Jurkat, Clone E6-1 (cell line): ENCODE results near the gene UBAP1.
"Not testable (repeated sequence)": the region's sequence is repeated elsewhere in the genome, so short reads cannot be mapped to it uniquely, and the experiment has no call there.

ENCODE experiments used
- DNase-seq: peaks from one replicate; pipeline ENCODE4 v3.0.0-alpha.2; 2011; ENCODE audit warnings: low read depth, low spot score
- H3K4me3 ChIP-seq: 2 replicates; pipeline ENCODE4 v1.5.1; 2011; ENCODE audit warnings: mild to moderate bottlenecking, low read length, control low read depth, moderate library complexity

UBAP1 gene

DNA sequence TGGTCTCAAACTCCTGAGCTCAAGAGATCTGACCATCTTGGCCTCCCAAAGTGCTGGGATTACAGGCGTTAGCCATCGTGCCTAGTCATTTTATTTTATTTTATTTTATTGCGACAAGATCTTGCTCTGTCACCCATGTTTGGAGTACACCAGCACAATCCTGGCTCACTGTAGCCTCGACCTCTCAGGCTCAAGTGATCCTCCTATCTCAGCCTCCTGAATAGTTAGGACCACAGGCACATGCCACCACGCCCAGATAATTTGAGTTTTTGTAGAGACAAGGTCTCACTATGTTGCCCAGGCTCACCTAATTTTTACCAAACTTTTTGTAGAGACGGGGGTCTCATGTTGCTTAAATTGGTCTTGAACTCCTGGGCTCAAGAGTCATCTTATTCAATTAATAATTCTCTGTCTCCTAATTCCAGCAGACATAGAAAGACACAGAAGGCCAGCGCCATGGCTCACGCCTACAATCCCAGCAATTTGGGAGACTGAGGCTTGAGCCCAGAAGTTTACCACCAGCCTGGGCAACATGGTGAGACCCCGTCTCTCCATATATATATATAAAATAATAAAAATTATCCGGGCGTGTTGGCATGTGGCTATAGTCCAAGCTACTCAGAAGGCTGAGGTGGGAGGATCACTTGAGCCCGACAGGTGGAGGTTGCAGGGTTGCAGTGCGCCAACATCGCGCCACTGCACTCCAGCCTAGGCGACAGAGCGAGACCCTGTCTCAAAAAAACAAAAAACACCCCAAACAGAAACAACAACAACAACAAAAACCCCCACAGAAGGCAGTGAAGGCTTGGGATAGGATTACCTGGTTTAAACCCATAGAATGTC lies 1.0 kb upstream of the UBAP1 start:
- peak overlapping the region; percentile 99 for H3K4me3 ChIP-seq

GRCh38 chr9:34179213-34180136 lies 632 bp downstream of the UBAP1 start:
- no peak for DNase-seq
- peak overlapping the region; percentile 99 for H3K4me3 ChIP-seq

More for the DNA sequence above, 1.0 kb upstream of the UBAP1 start:
- no peak for DNase-seq

DNA sequence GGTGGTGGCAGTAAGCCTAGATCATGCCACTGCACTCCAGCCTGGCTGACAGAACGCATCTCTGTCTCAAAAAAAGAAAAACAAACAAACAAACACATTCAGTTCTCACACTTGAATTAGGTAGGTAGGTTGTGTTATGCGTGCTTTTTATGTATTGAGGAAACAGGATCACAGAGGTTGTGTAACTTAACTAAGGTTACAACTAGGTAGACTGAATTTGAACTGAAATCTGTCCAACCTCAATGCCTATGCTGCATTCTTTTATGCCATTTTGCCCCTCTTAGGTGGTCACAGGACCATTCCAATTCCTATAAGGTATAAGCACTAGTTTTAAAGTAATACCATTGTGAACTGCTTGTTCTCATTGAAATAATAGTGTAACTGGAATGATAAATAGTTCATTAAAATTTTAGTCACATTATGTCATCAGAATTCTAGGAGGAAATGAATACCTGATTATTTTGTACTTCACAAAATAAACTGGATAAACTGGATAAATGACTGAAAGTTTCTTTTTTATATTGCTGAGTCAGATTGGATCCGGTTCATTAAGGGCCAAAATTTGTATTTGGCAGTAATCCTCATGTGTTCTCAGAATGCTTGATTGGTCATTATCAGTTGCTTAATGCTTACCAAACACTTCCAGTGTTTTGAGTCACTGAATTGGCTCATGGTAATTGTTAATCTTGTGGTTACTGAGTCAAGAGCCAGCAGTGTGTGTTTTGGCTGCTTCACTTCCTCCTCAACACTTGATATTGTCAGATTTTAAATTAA lies 7.1 kb downstream of the UBAP1 start:
- DNase-seq, result no peak
- no peak overlapping the region for H3K4me3 ChIP-seq

- DNase-seq, result no peak
- no peak overlapping the region for H3K4me3 ChIP-seq
Observed at GRCh38 chr9:34187891-34188240, 9.0 kb downstream of the UBAP1 start.

- no peak for DNase-seq
- H3K4me3 ChIP-seq, result no peak overlapping the region
Observed at GRCh38 chr9:34190996-34191892, 12.4 kb downstream of the UBAP1 start.

GRCh38 chr9:34195143-34195542 lies 16.3 kb downstream of the UBAP1 start:
- no peak for DNase-seq
- no peak overlapping the region for H3K4me3 ChIP-seq

- not testable (repeated sequence) for DNase-seq, H3K4me3 ChIP-seq
Observed at GRCh38 chr9:34197286-34197685, 18.4 kb downstream of the UBAP1 start.

GRCh38 chr9:34197756-34198711 lies 19.2 kb downstream of the UBAP1 start:
- peak; percentile 26 for DNase-seq
- H3K4me3 ChIP-seq, result no peak overlapping the region

GRCh38 chr9:34200092-34200491 lies 21.2 kb downstream of the UBAP1 start:
- no peak overlapping the region for H3K4me3 ChIP-seq
- DNase-seq, result no peak

DNA sequence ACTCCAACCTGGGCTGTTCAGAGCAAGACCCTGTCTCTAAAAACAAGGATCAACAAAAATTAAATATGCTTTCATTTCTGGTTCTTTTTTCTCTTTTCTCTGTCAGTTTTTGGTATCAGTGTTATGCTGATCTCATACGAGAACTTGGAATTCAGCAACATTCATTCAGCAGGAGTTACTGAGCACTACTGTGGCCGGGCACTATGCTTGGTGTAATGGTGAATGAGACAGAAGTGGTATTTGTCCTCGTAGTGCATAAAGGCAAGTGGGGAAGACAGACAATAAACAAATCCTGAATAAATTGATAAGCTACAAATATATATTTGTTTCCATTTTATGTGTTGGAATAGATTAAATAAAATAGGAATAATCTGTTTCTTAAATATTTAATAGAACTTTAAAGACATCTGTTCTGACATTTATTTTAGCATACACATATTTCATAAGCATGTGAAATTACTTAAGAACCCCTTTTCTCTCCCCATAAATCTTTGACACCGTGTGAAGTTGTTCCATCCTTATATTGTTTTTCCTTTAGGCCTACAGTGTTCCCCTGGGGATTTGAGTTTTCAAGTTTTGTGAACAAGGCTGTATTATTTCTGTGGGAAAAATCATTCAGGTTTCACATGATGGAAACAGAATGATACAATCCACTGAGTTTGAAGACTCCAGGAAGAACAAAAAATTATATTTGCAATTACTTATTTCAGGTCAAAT lies 24.6 kb downstream of the UBAP1 start:
- H3K4me3 ChIP-seq, result no peak overlapping the region
- no peak for DNase-seq

- no peak for DNase-seq
- H3K4me3 ChIP-seq, result no peak overlapping the region
Observed at GRCh38 chr9:34203992-34204635, 25.3 kb downstream of the UBAP1 start.

DNA sequence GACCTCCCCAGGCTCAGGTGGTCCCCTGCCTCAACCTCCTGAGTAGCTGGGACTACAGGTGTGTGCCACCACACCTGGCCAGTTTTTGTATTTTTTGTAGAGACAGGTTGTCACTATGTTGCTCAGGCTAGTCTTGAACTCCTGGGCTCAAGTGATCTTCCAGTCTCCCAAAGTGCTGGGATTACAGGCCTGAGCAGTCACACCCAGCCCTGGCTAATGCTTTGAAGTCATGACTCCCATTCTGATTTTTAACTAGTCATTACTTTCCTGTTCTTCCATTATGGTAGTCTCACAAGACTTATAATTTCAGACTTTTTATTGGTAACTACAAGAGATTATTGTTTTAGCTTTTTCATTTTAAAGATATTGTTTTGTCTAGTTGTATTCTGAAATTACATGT lies 26.3 kb downstream of the UBAP1 start:
- no peak for DNase-seq
- no peak overlapping the region for H3K4me3 ChIP-seq

- no peak overlapping the region for H3K4me3 ChIP-seq
- no peak for DNase-seq
Observed at GRCh38 chr9:34206561-34206960, 27.7 kb downstream of the UBAP1 start.

- no peak overlapping the region for H3K4me3 ChIP-seq
- DNase-seq, result no peak
Observed at GRCh38 chr9:34211395-34211794, 32.6 kb downstream of the UBAP1 start.

DNA sequence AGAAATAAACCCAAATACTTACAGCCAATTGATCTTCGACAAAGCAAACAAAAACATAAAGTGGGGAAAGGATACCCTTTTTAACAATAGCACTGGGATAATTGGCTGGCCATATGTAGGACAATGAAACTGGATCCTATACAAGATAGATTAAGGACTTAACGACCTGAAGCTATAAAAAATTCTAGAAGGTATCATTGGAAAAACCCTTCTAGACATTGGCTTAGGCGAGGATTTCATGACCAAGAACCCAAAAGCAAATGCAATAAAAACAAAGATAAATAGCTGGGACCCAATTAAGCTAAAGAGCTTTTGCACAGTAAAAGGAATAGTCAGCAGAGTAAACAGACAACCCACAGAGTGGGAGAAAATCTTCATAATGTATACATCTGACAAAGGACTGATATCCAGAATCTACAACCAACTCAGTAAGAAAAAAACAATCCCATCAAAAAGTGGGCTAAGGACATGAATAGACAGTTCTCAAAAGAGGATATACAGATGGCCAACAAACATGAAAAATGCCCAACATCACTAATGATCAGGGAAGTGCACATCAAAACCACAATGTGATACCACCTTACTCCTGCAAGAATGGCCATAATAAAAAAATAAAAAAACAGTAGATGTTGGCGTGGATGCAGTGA lies 35.6 kb downstream of the UBAP1 start:
- H3K4me3 ChIP-seq, DNase-seq: not testable (repeated sequence)

DNA sequence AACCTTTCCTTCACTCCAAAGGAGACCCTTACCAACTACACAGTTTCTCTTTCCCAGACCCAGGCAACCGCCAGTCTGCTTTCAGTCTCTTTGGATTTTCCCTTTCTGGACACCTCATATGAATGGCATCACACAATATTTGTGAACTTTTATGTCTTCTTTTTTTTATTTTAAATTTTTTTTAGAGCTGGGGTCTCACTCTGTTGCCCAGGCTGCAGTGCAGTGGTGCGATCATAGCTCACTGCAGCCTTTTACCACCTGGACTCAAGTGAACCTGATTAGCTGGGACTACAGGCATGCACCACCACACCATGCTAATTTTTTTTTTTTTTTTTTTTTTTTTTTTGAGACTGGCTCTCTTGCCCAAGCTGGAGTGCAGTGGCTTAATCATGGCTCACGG lies 37.5 kb downstream of the UBAP1 start:
- no peak overlapping the region for H3K4me3 ChIP-seq
- no peak for DNase-seq
